Measurements from ENCODE around the gene UGT2B10. TPM values are rescaled to one million over a fixed set of nuclear protein-coding genes. Genes with fewer than 3 reads are reported as not detected.

The UGT2B10 gene
- total and polyA plus RNA-seq, 2 of the 13 experiments (the other 11 are each of a cell fraction or from before 2014, with no cell fraction given) = 107 to 148 TPM

GRCh38 chr4:68872643-68873502, 57.1 kb downstream of the UGT2B10 start (continued):
- TF ChIP-seq GMEB1 (CRISPR knock-in tag; IDR thresholded peaks at IDR 0.05; ENCODE audit: borderline replicate concordance) = no peak
- TF ChIP-seq SOX6 (IDR thresholded peaks at IDR 0.05) = no peak
- 0 out of 2 replicates have a peak, but pooled peaks have one; percentile 5 for TF ChIP-seq SOX6 (CRISPR knock-in tag; IDR thresholded peaks at IDR 0.05)
- no peak for TF ChIP-seq ZNF589 (CRISPR knock-in tag; conservative IDR thresholded peaks at IDR 0.05)
- no peak for TF ChIP-seq CCAR2 (optimal IDR thresholded peaks at IDR 0.05; ENCODE audit: low read depth, low read length)
- TF ChIP-seq ZBTB44 (CRISPR knock-in tag; IDR thresholded peaks at IDR 0.05) = no peak
- no peak for TF ChIP-seq ZBTB7A (CRISPR knock-in tag; IDR thresholded peaks at IDR 0.05)
- 0 out of 2 replicates have a peak, but pooled peaks have one; percentile 59 for TF ChIP-seq HNF4A (CRISPR knock-in tag; IDR thresholded peaks at IDR 0.05)
- TF ChIP-seq ZNF776 (CRISPR knock-in tag; IDR thresholded peaks at IDR 0.05) = no peak
- no peak for TF ChIP-seq HIC2 (CRISPR knock-in tag; IDR thresholded peaks at IDR 0.05; ENCODE audit: low read depth)
- no peak for TF ChIP-seq ZGPAT (CRISPR knock-in tag; IDR thresholded peaks at IDR 0.05)
- TF ChIP-seq TP53 (CRISPR knock-in tag; conservative IDR thresholded peaks at IDR 0.05) = no peak
- no peak for TF ChIP-seq SAFB2 (CRISPR knock-in tag; IDR thresholded peaks at IDR 0.05; ENCODE audit: borderline replicate concordance, low read depth)
- TF ChIP-seq ZSCAN9 (CRISPR knock-in tag; IDR thresholded peaks at IDR 0.05; ENCODE audit: borderline replicate concordance) = no peak
- TF ChIP-seq ARID2 (CRISPR knock-in tag; IDR thresholded peaks at IDR 0.05; ENCODE audit: borderline replicate concordance) = no peak
- TF ChIP-seq NFKBIZ (CRISPR knock-in tag; IDR thresholded peaks at IDR 0.05) = no peak
- TF ChIP-seq ZBTB43 (CRISPR knock-in tag; conservative IDR thresholded peaks at IDR 0.05) = 0 out of 2 replicates have a peak, but pooled peaks have one; percentile 18
- TF ChIP-seq ZSCAN20 (CRISPR knock-in tag; IDR thresholded peaks at IDR 0.05; ENCODE audit: borderline replicate concordance) = no peak
